ENCODE measurements around the gene TMBIM1. TPM values are rescaled to one million over a fixed set of nuclear protein-coding genes. Genes with fewer than 3 reads are reported as not detected.

TMBIM1 gene
- total and polyA plus RNA-seq, 9 of the 15 experiments (the other 6 are each of a cell fraction or from before 2014, with no cell fraction given): 14.2 to 105 (median 47.0) TPM

DNA sequence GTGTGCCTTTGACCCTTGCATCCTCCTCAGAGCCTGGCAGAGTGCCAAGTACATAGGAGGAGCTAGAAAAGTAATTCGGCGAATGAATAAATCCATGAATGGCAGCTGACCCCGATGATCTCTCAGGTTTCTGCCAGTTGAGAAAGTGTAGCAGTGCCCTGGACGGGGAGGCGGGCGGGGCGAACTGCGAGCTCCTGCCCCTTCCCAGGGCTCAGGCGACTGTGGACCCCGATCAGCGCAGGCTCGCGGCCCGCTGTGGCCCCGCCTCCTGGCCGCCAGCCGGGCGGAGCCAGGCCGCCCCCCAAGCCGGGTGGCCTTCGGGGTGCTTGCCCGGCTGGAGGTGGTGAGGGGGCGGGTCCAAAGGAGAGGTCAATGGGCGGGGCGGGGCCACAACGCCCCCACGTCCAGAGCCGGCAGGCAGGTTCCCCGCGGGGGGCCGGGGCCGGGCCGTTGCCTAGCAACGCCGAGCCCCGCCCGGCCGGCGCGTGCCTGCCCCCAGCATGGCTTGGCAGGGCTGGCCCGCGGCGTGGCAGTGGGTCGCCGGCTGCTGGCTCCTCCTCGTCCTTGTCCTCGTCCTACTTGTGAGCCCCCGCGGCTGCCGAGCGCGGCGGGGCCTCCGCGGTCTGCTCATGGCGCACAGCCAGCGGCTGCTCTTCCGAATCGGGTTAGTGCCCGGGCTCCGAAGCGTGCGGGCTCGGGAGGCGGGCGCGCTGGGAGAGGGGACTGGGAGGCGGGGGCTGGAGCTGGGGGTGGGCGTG is 30.6 kb upstream of the TMBIM1 start (continued):
- TF ChIP-seq ZKSCAN1 (IDR thresholded peaks at IDR 0.05; ENCODE audit: low read depth, low read length) (no peak), MXI1 (IDR thresholded peaks at IDR 0.05; ENCODE audit: low read depth, low read length) (peak; percentile 22; the same call in 1 of the 2 replicates), JUNB (CRISPR knock-in tag; conservative IDR thresholded peaks at IDR 0.05) (no peak), ETV5 (CRISPR knock-in tag; IDR thresholded peaks at IDR 0.05; ENCODE audit: low read depth) (no peak), PRPF4 (IDR thresholded peaks at IDR 0.05; ENCODE audit: insufficient read depth, low read depth, low read length, poor library complexity, severe bottlenecking) (no peak), ZNF263 (CRISPR knock-in tag; IDR thresholded peaks at IDR 0.05; ENCODE audit: borderline replicate concordance) (no peak), ZNF584 (CRISPR knock-in tag; IDR thresholded peaks at IDR 0.05; ENCODE audit: low read depth) (no peak), SUPT5H (IDR thresholded peaks at IDR 0.05) (no peak; the same call in 1 of the 2 replicates), NRF1 (conservative IDR thresholded peaks at IDR 0.05 in 1 of 2, IDR thresholded peaks at IDR 0.05 in 1 of 2) (peak; percentile 70 to 75), CCNT2 (IDR thresholded peaks at IDR 0.05; ENCODE audit: borderline replicate concordance, extremely low read depth, insufficient read length, low read depth, low read length) (peak; percentile 79), KDM2B (CRISPR knock-in tag; IDR thresholded peaks at IDR 0.05) (no peak), NFIC (IDR thresholded peaks at IDR 0.05) (peak; percentile 100), ZNF239 (CRISPR knock-in tag; IDR thresholded peaks at IDR 0.05) (no peak), KDM5B (IDR thresholded peaks at IDR 0.05; ENCODE audit: insufficient replicate concordance, low read depth, low read length) (no peak), PHF20 (IDR thresholded peaks at IDR 0.05; ENCODE audit: partially characterized antibody) (no peak), EZH2 (IDR thresholded peaks at IDR 0.05; ENCODE audit: borderline replicate concordance, low read depth, low read length) (no peak), GTF2A2 (tag; IDR thresholded peaks at IDR 0.05) (no peak), ZNF124 (CRISPR knock-in tag; IDR thresholded peaks at IDR 0.05) (no peak), YBX1 (IDR thresholded peaks at IDR 0.05) (no peak), TCF7 (IDR thresholded peaks at IDR 0.05; ENCODE audit: borderline replicate concordance) (no peak), ZBED1 (IDR thresholded peaks at IDR 0.05) (no peak), PHF8 (IDR thresholded peaks at IDR 0.05; ENCODE audit: borderline replicate concordance, low read length) (peak; percentile 53; the same call in 1 of the 2 replicates), NCOA2 (IDR thresholded peaks at IDR 0.05; ENCODE audit: partially characterized antibody in 2 of 2) (peak in 1 of 2 experiments; percentile 53), MTA1 (IDR thresholded peaks at IDR 0.05; ENCODE audit: borderline replicate concordance) (no peak)
- TF ChIP-seq, protein P1, sequence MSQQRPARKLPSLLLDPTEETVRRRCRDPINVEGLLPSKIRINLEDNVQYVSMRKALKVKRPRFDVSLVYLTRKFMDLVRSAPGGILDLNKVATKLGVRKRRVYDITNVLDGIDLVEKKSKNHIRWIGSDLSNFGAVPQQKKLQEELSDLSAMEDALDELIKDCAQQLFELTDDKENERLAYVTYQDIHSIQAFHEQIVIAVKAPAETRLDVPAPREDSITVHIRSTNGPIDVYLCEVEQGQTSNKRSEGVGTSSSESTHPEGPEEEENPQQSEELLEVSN (IDR thresholded peaks at IDR 0.05; ENCODE audit: borderline replicate concordance in 1 of 2, extremely low read depth in 1 of 2, insufficient read depth in 1 of 2, insufficient read length in 1 of 2, low read depth in 1 of 2, low read length in 1 of 2, poor library complexity in 1 of 2, severe bottlenecking in 1 of 2): no peak
- TF ChIP-seq, protein P2, sequence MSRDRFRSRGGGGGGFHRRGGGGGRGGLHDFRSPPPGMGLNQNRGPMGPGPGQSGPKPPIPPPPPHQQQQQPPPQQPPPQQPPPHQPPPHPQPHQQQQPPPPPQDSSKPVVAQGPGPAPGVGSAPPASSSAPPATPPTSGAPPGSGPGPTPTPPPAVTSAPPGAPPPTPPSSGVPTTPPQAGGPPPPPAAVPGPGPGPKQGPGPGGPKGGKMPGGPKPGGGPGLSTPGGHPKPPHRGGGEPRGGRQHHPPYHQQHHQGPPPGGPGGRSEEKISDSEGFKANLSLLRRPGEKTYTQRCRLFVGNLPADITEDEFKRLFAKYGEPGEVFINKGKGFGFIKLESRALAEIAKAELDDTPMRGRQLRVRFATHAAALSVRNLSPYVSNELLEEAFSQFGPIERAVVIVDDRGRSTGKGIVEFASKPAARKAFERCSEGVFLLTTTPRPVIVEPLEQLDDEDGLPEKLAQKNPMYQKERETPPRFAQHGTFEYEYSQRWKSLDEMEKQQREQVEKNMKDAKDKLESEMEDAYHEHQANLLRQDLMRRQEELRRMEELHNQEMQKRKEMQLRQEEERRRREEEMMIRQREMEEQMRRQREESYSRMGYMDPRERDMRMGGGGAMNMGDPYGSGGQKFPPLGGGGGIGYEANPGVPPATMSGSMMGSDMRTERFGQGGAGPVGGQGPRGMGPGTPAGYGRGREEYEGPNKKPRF (IDR thresholded peaks at IDR 0.05; ENCODE audit: low read depth, low read length): no peak
